ENCODE results near the gene GRAMD1C. TPM values are rescaled to one million over a fixed set of nuclear protein-coding genes. Genes with fewer than 3 reads are reported as not detected.
"Not testable (repeated sequence)": the region's sequence is repeated elsewhere in the genome, so short reads cannot be mapped to it uniquely, and the experiment has no call there.

Gene GRAMD1C
- polyA plus RNA-seq, 1 of the 3 experiments (the other 2 are of a cell fraction) = 1.2 TPM

GRCh38 chr3:113850391-113850790 is 11.8 kb downstream of the GRAMD1C start:
- H3K9me2 ChIP-seq; H3K4me3 ChIP-seq (ENCODE audit: low read depth in 2 of 2, low read length in 1 of 2); CTCF ChIA-PET; H3K9me3 ChIP-seq; H3F3A ChIP-seq (replicated peaks; ENCODE audit: insufficient read depth); H2AFZ ChIP-seq (ENCODE audit: low read depth); H3K27ac ChIP-seq (ENCODE audit: low read depth in 2 of 2, low read length in 1 of 2); H3K9ac ChIP-seq; H3K79me2 ChIP-seq (ENCODE audit: insufficient read depth); POLR2A ChIA-PET; H3K27me3 ChIP-seq (ENCODE audit: insufficient read depth); H3K4me2 ChIP-seq; H4K20me1 ChIP-seq (ENCODE audit: insufficient read depth); DNase-seq; H3K36me3 ChIP-seq (replicated peaks in 1 of 2; ENCODE audit: control insufficient read depth in 1 of 2, insufficient read depth in 2 of 2, low read length in 1 of 2); H3K4me1 ChIP-seq (ENCODE audit: control insufficient read depth in 1 of 2, insufficient read depth in 2 of 2, low read depth in 1 of 2, low read length in 1 of 2): not testable (repeated sequence)
- 83% methylated on average over 7 of the region's 9 CpGs for WGBS (ENCODE audit: low lambda C conversion rate)

GRCh38 chr3:113852506-113852905 is 13.9 kb downstream of the GRAMD1C start:
- POLR2A ChIA-PET = no interaction called here
- 76% methylated on average over 3 of the region's 3 CpGs for WGBS (ENCODE audit: low lambda C conversion rate)

More at GRCh38 chr3:113852506-113852905, 13.9 kb downstream of the GRAMD1C start:
- DNase-seq = no peak
- Histone ChIP-seq H2AFZ (ENCODE audit: low read depth) (no peak overlapping the region), H3K79me2 (ENCODE audit: insufficient read depth) (no peaks in the 10 kb centered on the region), H4K20me1 (ENCODE audit: insufficient read depth) (no peaks in the 10 kb centered on the region), H3K4me3 (ENCODE audit: low read depth in 2 of 2, low read length in 1 of 2) (no peak overlapping the region), H3K9me2 (no peaks in the 10 kb centered on the region), H3K4me1 (ENCODE audit: control insufficient read depth in 1 of 2, insufficient read depth in 2 of 2, low read depth in 1 of 2, low read length in 1 of 2) (no peaks in the 10 kb centered on the region), H3K9ac (no peak overlapping the region), H3K36me3 (replicated peaks in 1 of 2; ENCODE audit: control insufficient read depth in 1 of 2, insufficient read depth in 2 of 2, low read length in 1 of 2) (no peaks in the 10 kb centered on the region), H3K9me3 (no peaks in the 10 kb centered on the region), H3K27me3 (ENCODE audit: insufficient read depth) (no peaks in the 10 kb centered on the region), H3F3A (replicated peaks; ENCODE audit: insufficient read depth) (no peaks in the 10 kb centered on the region), H3K4me2 (no peak overlapping the region), H3K27ac (ENCODE audit: low read depth in 2 of 2, low read length in 1 of 2) (no peak overlapping the region)
- TF ChIP-seq FOXJ3 (CRISPR knock-in tag; IDR thresholded peaks at IDR 0.05) (no peak), MEF2A (IDR thresholded peaks at IDR 0.05; ENCODE audit: borderline replicate concordance, low read depth) (no peak), USF2 (IDR thresholded peaks at IDR 0.05; ENCODE audit: borderline replicate concordance, low read depth, low read length) (no peak), GATA2 (CRISPR knock-in tag; IDR thresholded peaks at IDR 0.05) (no peak), SIN3A (IDR thresholded peaks at IDR 0.05; ENCODE audit: borderline replicate concordance, low read depth, low read length) (no peak), RAD21 (IDR thresholded peaks at IDR 0.05; ENCODE audit: low read length) (no peak), MXI1 (IDR thresholded peaks at IDR 0.05; ENCODE audit: low read depth, low read length) (no peak), EP300 (IDR thresholded peaks at IDR 0.05; ENCODE audit: borderline replicate concordance in 1 of 2, low read depth in 1 of 2, low read length in 1 of 2) (no peak), ZBTB33 (IDR thresholded peaks at IDR 0.05; ENCODE audit: borderline replicate concordance, low read depth) (no peak), PBX3 (IDR thresholded peaks at IDR 0.05) (no peak), EZH2phosphoT487 (IDR thresholded peaks at IDR 0.05; ENCODE audit: borderline replicate concordance, low read depth) (no peak), NFIC (IDR thresholded peaks at IDR 0.05; ENCODE audit: borderline replicate concordance) (no peak), TEAD4 (IDR thresholded peaks at IDR 0.05; ENCODE audit: borderline replicate concordance, insufficient read depth) (no peak), RCOR1 (IDR thresholded peaks at IDR 0.05; ENCODE audit: low read length) (no peak), IRF3 (IDR thresholded peaks at IDR 0.05; ENCODE audit: low read depth, low read length) (no peak)
- CTCF ChIA-PET = interaction anchor here (2.0 to 2.1 kb wide), 2 partner anchors 14 to 60 kb away, joined by 8 to 10 read pairs; partner anchors contain the start of gene GRAMD1C

Measured in SK-N-SH (cell line).